BJ (cell line): Measurements from ENCODE around the gene ANKRD44. TPM values are rescaled to one million over a fixed set of nuclear protein-coding genes. Genes with fewer than 3 reads are reported as not detected.

Experiments
- CTCF ChIA-PET: fragments of 350-600 bp; formaldehyde crosslinking; extraction: SDS; loops from one replicate; lab custom pipeline; 2021; ENCODE audit warnings: antibody characterized with exemption, inconsistent platforms; lab: Yijun Ruan, JAX
- POLR2A ChIA-PET: fragments of 300-600 bp; sonication (Branson Sonifier 250); formaldehyde crosslinking; extraction: SDS; loops from one replicate; lab custom pipeline; 2021; ENCODE audit warnings: antibody characterized with exemption; lab: Charles Lee
- DNase-seq: peaks from one replicate; pipeline ENCODE4 v3.0.0-alpha.2; 2011; ENCODE audit warnings: low read depth
- H3K27me3 ChIP-seq: 2 replicates; pipeline ENCODE4 v1.6.0; 2011; ENCODE audit warnings: low read length; ENCODE audit not compliant: control insufficient read depth, insufficient read depth
- H3K36me3 ChIP-seq: 2 replicates; pipeline ENCODE4 v1.5.1; 2011; ENCODE audit warnings: low read length; ENCODE audit not compliant: control insufficient read depth, insufficient read depth
- H3K4me3 ChIP-seq: 2 replicates; pipeline ENCODE4 v1.5.1; 2011; ENCODE audit warnings: low read depth, mild to moderate bottlenecking, control low read depth, low read length
- polyA plus RNA-seq: library from polyadenylated mRNA; depleted of rRNA; stranded (reverse); fragments of >200 nt; gene quantifications from 2 replicates; pipeline ENCODE4 v1.2.3, GENCODE V29; 2011
- TF ChIP-seq, protein P1 (sequence below): IDR thresholded peaks from 2 replicates; pipeline ENCODE4 v1.5.1; 2011; ENCODE audit warnings: low read depth, mild to moderate bottlenecking, control low read depth, inconsistent platforms, low read length, moderate library complexity; ENCODE audit not compliant: insufficient read depth

Gene ANKRD44
- polyA plus RNA-seq, 1 experiment = 12.4 TPM

DNA sequence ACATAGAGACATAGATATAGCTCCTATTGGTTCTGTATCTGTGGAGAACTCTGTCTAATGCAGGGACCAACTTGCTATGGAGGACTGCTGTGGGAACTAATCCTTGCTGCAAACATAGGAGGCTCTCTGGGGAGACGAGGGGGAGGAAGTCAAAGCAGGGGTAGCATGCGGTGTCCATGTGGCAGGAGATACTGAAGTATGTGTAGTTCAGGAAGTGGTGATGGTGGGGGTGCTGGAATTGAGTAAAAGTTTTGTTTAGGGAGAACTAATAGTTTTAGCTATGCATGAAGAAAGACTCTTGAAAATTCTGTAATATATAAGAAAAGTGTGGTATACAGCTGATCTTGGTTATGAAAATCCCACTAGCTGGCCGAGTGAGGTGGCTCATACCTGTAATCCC lies 62.0 kb downstream of the ANKRD44 start:
- Histone ChIP-seq H3K27me3 (no peaks in the 10 kb centered on the region), H3K36me3 (no peaks in the 10 kb centered on the region), H3K4me3 (no peak overlapping the region)
- ChIA-PET POLR2A (no interaction called here), CTCF (no interaction called here)
- TF ChIP-seq, protein P1, sequence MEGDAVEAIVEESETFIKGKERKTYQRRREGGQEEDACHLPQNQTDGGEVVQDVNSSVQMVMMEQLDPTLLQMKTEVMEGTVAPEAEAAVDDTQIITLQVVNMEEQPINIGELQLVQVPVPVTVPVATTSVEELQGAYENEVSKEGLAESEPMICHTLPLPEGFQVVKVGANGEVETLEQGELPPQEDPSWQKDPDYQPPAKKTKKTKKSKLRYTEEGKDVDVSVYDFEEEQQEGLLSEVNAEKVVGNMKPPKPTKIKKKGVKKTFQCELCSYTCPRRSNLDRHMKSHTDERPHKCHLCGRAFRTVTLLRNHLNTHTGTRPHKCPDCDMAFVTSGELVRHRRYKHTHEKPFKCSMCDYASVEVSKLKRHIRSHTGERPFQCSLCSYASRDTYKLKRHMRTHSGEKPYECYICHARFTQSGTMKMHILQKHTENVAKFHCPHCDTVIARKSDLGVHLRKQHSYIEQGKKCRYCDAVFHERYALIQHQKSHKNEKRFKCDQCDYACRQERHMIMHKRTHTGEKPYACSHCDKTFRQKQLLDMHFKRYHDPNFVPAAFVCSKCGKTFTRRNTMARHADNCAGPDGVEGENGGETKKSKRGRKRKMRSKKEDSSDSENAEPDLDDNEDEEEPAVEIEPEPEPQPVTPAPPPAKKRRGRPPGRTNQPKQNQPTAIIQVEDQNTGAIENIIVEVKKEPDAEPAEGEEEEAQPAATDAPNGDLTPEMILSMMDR = no peak
- DNase-seq = no peak

DNA sequence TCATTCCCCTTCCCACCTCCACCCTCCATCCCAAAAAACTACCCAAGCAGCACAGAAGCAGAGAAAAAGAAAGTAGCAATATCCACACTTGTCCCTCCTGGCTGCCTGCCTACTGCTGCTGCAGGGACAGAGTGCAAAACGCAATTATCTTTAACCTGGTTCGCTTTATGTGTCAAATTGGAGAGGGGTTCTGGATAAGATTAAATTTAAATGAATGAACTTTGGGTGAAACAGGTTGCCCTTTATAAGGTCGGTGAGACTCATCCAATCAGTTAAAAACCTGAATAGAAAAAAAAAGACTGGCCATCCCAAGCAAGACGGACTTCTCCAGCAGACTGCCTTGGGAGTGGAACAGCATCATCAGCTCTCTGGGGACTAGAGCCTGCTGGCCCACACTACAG lies 62.6 kb downstream of the ANKRD44 start:
- no peaks in the 10 kb centered on the region for H3K36me3 ChIP-seq
- ChIA-PET CTCF (no interaction called here), POLR2A (no interaction called here)
- TF ChIP-seq, protein P1 = no peak
- H3K27me3 ChIP-seq = no peaks in the 10 kb centered on the region
- DNase-seq = no peak
- H3K4me3 ChIP-seq = no peak overlapping the region

DNA sequence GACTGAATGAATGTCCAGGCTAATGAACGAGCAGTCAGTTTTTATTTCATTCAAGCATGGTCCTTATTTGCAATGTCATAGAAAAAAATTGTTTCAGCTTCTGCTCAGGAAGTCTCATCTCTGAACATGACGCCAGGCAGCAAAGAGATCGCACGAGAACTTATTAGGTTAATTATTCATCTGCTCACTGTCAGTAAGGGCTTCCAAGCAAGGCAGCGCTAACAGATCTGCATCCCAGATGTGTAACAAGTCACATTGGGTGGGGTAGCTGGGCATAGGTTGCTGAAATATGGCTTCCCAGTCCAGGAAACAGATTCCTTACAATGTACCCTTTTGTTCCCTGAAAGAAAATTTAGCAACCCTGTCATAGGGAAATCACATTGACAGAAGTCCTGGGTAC lies 63.5 kb downstream of the ANKRD44 start:
- POLR2A ChIA-PET = no interaction called here
- Histone ChIP-seq H3K4me3 (no peak overlapping the region), H3K27me3 (no peaks in the 10 kb centered on the region), H3K36me3 (no peaks in the 10 kb centered on the region)
- DNase-seq = no peak
- CTCF ChIA-PET = no interaction called here
- TF ChIP-seq, protein P1 = no peak

DNA sequence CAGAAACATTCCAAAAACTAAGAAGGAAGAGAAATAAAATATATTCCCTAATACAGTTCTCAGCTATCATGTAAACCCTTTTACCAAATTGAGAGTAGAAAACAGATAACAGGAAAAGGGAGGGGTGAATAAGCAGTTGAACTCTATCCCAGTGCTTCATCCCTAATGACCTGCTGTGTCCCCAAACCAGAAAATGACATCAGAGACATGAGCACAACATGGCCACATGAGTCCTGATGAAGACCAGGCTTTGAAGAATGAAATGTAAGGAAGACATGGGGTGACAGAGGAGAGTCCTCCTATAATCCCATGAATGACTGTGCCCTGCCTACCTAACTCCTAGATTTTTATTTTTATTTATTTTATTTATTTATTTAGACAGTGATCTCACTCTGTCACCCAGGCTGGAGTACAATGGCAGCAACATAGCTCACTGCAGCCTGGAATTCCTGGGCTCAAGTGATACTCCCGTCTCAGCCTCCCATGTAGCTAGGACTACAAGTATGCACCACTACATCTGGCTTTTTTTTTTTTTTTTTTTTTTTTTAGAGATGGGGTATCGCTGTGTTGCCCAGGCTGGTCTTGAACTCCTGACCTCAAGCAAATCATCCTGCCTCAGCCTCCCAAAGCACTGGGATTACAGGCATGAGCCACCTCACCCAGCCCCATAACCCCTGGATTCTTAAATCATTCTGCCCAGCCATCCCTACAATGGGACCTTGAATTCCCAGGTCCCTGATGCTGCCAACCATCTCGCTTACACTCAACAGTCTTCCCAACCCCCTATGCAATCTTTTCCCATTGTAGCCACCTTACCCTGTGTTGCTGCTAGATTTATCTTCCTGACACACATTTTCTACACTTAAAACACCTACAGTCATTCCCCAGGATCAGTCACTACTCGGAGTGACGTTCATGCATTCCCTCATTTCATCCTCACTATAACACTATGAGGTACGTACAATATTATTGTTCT lies 64.5 kb downstream of the ANKRD44 start:
- ChIA-PET POLR2A (no interaction called here), CTCF (no interaction called here)
- no peak overlapping the region for H3K4me3 ChIP-seq
- no peaks in the 10 kb centered on the region for H3K36me3 ChIP-seq
- no peaks in the 10 kb centered on the region for H3K27me3 ChIP-seq
- TF ChIP-seq, protein P1 = no peak
- DNase-seq = no peak

DNA sequence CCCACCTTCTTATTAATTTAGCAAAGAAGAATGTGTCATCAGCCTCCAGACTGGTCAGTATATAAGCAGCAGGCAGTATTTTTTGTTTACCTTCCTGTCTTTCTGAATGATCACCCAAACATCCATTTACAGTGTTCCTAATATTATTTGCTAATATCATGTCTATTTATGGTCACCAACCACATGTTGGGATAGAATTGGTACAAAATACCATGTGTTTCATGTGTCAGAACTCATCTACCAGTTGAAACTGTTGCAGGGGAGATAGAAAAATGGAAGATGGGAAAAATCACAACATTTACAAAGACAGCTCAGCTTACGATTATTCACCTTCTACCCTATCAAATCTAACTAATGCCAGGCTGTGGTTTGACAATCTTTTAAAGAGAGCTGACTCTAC lies 66.2 kb downstream of the ANKRD44 start:
- no peaks in the 10 kb centered on the region for H3K36me3 ChIP-seq
- H3K4me3 ChIP-seq = no peak overlapping the region
- H3K27me3 ChIP-seq = no peaks in the 10 kb centered on the region
- ChIA-PET CTCF (no interaction called here), POLR2A (no interaction called here)
- DNase-seq = no peak
- TF ChIP-seq, protein P1 = no peak
